ENCODE results near the gene PALD1. TPM values are rescaled to one million over a fixed set of nuclear protein-coding genes. Genes with fewer than 3 reads are reported as not detected.
"Not testable (repeated sequence)": the region's sequence is repeated elsewhere in the genome, so short reads cannot be mapped to it uniquely, and the experiment has no call there.

Gene PALD1
- total RNA-seq, 2 donors from 2014 or later: 4.9 to 11.7 TPM

DNA sequence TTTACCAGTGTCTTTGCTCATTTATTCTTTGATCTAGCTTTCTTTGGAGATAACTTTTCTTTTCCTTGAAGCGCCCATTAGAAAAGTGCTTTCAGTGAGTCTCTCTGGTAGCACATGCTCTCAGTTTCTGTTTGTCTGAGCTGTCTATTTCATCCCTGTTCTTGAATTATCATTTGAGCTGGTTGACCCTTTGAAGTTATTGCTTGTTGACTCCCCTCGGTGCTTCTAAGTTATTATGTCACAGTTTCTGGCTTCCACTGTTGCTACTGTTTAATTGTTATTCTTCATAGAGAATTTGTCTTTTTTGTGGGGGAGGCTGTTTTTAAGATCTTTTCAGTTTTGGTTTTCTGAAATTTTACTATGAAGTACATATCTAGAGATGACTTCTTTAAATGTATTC is 135.4 kb downstream of the PALD1 start:
- WGBS, 2 donors: 59 to 70% methylated on average over 2 of the region's 2 CpGs
- H3K36me3 ChIP-seq (replicated peaks in 1 of 2; ENCODE audit: insufficient read depth in 1 of 2, low read depth in 2 of 2): no peaks in the 10 kb centered on the region

DNA sequence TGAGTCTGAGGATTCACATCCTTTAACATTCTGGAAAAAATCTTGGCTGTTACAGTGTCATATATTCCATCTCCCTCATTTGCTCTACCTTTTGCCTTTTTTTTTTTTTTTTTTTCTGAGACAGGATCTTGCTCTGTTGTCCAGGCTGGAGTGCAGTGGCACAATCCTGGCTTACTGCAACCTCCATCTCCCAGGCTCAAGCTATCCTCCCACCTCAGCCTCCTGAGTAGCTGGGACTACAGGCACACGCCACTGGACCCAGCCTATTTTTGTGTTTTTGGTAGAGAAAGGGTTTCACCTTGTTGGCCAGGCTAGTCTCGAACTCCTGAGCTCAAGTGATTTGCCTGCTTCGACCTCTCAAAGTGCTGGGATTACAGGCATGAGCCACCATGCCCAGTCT is 135.8 kb downstream of the PALD1 start:
- H3K27me3 ChIP-seq; H3K36me3 ChIP-seq (replicated peaks in 1 of 2; ENCODE audit: insufficient read depth in 1 of 2, low read depth in 2 of 2); H3K9me3 ChIP-seq; H3K27ac ChIP-seq; ATAC-seq; H3K4me1 ChIP-seq; H3K4me3 ChIP-seq; DNase-seq; intact Hi-C loops (cut with DNase I): not testable (repeated sequence)
- WGBS, 2 donors: 75 to 79% methylated on average over 3 of the region's 3 CpGs

More for the DNA sequence above, 135.4 kb downstream of the PALD1 start:
- H3K27me3 ChIP-seq: no peaks in the 10 kb centered on the region
- H3K9me3 ChIP-seq: no peaks in the 10 kb centered on the region
- no peak overlapping the region for H3K4me3 ChIP-seq
- TF ChIP-seq POLR2A (IDR thresholded peaks at IDR 0.05) (no peak), CTCF (IDR thresholded peaks at IDR 0.05) (no peak)
- H3K27ac ChIP-seq: no peak overlapping the region
- H3K4me1 ChIP-seq: no peaks in the 10 kb centered on the region
- intact Hi-C loops (cut with DNase I): no loop called here
- no peak for ATAC-seq
- DNase-seq: no peak

DNA sequence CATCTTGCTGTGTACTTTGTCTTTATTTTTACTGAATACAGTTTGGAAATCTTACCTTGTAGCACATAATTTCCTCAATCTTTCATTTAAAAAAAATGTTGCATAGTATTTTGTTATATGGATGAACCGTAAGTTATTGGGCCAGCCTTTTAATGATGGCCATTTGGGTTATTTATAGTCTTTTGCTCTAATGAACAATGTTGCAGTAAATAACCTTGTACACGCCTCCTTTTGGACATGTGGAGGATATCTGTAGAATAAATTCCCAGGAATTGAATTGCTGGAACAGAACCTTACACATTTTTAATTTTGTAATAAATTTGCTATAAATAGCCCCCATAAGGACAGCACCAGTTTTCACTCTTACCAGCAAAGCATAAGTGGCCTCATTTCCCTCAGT is 136.6 kb downstream of the PALD1 start:
- DNase-seq (no peak), ATAC-seq (no peak)
- intact Hi-C loops (cut with DNase I): no loop called here
- Histone ChIP-seq H3K27me3 (no peaks in the 10 kb centered on the region), H3K4me1 (no peaks in the 10 kb centered on the region), H3K4me3 (no peak overlapping the region), H3K36me3 (replicated peaks in 1 of 2; ENCODE audit: insufficient read depth in 1 of 2, low read depth in 2 of 2) (no peaks in the 10 kb centered on the region), H3K9me3 (peaks cover 0 to 3% (median 0%) of the 10 kb centered on the region in 3 donors), H3K27ac (no peak overlapping the region)
- TF ChIP-seq CTCF (IDR thresholded peaks at IDR 0.05): no peak
- TF ChIP-seq POLR2A (IDR thresholded peaks at IDR 0.05): no peak
- WGBS, 2 donors: 78 to 84% methylated on average over 2 of the region's 2 CpGs

- WGBS, 2 donors: 60 to 78% methylated on average over 7 of the region's 7 CpGs
- no peak overlapping the region for H3K4me3 ChIP-seq
- DNase-seq: no peak
- no peaks in the 10 kb centered on the region for H3K27me3 ChIP-seq
- intact Hi-C loops (cut with DNase I): no loop called here
- TF ChIP-seq CTCF (IDR thresholded peaks at IDR 0.05) (no peak), POLR2A (IDR thresholded peaks at IDR 0.05) (no peak)
- H3K9me3 ChIP-seq: peaks cover 0 to 8% (median 0%) of the 10 kb centered on the region in 3 donors
- no peak for ATAC-seq
- H3K36me3 ChIP-seq (replicated peaks in 1 of 2; ENCODE audit: insufficient read depth in 1 of 2, low read depth in 2 of 2): no peaks in the 10 kb centered on the region
- H3K27ac ChIP-seq: no peak overlapping the region
- H3K4me1 ChIP-seq: no peaks in the 10 kb centered on the region
Observed at GRCh38 chr10:70615784-70616522, 137.4 kb downstream of the PALD1 start.

- DNase-seq (no peak), ATAC-seq (no peak)
- intact Hi-C loops (cut with DNase I): no loop called here
- Histone ChIP-seq H3K4me1 (no peaks in the 10 kb centered on the region), H3K27me3 (no peaks in the 10 kb centered on the region), H3K9me3 (peaks cover 0 to 8% (median 0%) of the 10 kb centered on the region in 3 donors), H3K4me3 (no peak overlapping the region), H3K27ac (no peak overlapping the region), H3K36me3 (replicated peaks in 1 of 2; ENCODE audit: insufficient read depth in 1 of 2, low read depth in 2 of 2) (no peaks in the 10 kb centered on the region)
- 86 to 93% methylated on average over 4 of the region's 4 CpGs for WGBS, 2 donors
- TF ChIP-seq CTCF (IDR thresholded peaks at IDR 0.05) (no peak), POLR2A (IDR thresholded peaks at IDR 0.05) (no peak)
Observed at GRCh38 chr10:70616761-70617160, 138.2 kb downstream of the PALD1 start.

Other genes starting within 250 kb of the PALD1 start
- 100 to 1,000 TPM; 101 to 108 TPM for gene PPA1, start 245.3 kb upstream of the PALD1 start, total RNA-seq
- gene NPFFR1, start 194.8 kb upstream of the PALD1 start, total RNA-seq: not detected
- gene LRRC20, start 96.1 kb upstream of the PALD1 start, total RNA-seq: 1 to 10 TPM in 1 of 2 donors, under 1 TPM in 1; 0.66 to 1.6 TPM
- 10 to 100 TPM; 44.9 to 47.1 TPM for gene EIF4EBP2, start 74.6 kb upstream of the PALD1 start, total RNA-seq
- not detected for gene NODAL, start 37.1 kb upstream of the PALD1 start, total RNA-seq
- gene PRF1, start 124.0 kb downstream of the PALD1 start, total RNA-seq: 1 to 10 TPM; 2.1 to 6.3 TPM
- under 1 TPM in 1 of 2 donors, not detected in 1; 0.33 TPM for gene ADAMTS14, start 193.7 kb downstream of the PALD1 start, total RNA-seq

Measured in body of pancreas (tissue), 4 donors.